NOMO-1 treated with DMSO at 0.1 percent for 48 hours (cell line): ENCODE measurements around the gene TMEM87B.

Experiments used
- DNase-seq: peaks from one replicate; lab custom pipeline; 2025; ENCODE audit not compliant: unreplicated experiment; lab: John Stamatoyannopoulos, UW

The TMEM87B gene

GRCh38 chr2:112163541-112163981 is 108.5 kb downstream of the TMEM87B start:
- DNase-seq: no peak

- DNase-seq: no peak
Measured at GRCh38 chr2:112164876-112165275, 109.8 kb downstream of the TMEM87B start.

GRCh38 chr2:112165296-112165695 is 110.2 kb downstream of the TMEM87B start:
- no peak for DNase-seq

- DNase-seq: no peak
Measured at GRCh38 chr2:112166806-112167499, 111.9 kb downstream of the TMEM87B start.

GRCh38 chr2:112168422-112169124 is 113.5 kb downstream of the TMEM87B start:
- DNase-seq: no peak
